Activated CD8-positive, alpha-beta memory T cell treated with anti-CD3 and anti-CD28 coated beads, Interleukin-2, amount 50 U/mL, for 4 hours (primary cell): Measurements from ENCODE around the gene CYP26B1.

Experiments
- DNase-seq: peaks from one replicate; pipeline ENCODE4 v3.0.0-alpha.2; 2020

Gene CYP26B1, protein sequence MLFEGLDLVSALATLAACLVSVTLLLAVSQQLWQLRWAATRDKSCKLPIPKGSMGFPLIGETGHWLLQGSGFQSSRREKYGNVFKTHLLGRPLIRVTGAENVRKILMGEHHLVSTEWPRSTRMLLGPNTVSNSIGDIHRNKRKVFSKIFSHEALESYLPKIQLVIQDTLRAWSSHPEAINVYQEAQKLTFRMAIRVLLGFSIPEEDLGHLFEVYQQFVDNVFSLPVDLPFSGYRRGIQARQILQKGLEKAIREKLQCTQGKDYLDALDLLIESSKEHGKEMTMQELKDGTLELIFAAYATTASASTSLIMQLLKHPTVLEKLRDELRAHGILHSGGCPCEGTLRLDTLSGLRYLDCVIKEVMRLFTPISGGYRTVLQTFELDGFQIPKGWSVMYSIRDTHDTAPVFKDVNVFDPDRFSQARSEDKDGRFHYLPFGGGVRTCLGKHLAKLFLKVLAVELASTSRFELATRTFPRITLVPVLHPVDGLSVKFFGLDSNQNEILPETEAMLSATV

DNA sequence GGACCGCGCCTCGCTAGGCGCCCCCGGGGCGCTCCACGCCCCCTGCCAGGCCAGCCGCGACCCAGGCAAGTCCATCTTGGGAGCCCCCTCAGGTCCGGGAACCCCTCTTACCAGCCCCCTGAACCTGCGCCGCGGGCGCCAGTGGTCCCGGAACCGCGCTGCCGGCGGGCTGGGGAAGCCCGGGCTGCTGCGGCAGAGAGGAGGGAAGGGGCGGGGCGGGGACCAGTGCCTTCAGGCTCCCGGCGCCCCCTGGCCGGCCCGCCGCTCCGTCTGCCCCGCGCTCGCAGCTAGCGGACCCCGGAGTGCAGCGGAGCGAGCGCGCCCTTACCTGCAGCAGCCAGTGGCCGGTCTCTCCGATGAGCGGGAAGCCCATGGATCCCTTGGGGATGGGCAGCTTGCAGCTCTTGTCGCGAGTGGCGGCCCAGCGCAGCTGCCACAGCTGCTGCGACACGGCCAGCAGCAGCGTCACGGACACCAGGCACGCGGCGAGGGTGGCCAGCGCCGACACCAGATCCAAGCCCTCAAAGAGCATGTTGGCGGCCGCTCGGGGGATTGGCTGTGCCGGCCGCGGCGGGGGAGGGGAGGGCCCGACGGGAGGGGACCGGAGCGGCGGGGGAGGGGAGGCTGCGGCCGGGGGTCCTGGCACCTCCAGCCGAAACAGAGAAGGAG, at the start of gene CYP26B1:
TSS of gene CYP26B1 (minus strand) at position 560 of the 669 bp plus-strand sequence. CDS start at position 532, 28 bp downstream.
- DNase-seq = peak; percentile 16

DNA sequence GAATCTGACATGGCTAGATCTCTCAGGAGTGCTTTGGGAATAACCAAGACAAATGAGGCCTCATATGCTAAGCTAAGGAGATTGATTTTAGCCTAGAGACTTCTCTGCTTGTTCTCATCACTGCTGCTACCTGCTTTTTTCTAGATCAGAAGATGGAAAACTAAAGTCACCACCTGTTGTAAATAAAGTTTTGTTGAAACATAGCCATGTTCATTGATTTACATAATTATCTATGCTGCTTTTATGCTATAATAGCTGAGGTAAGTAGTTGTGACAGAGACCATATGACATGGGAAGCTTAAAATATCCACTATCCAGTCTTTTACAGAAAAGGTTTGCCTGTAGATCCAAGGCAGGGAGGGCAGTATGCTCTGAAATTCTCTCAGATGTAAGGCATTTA, 46.1 kb upstream of the CYP26B1 start:
- DNase-seq = no peak

DNA sequence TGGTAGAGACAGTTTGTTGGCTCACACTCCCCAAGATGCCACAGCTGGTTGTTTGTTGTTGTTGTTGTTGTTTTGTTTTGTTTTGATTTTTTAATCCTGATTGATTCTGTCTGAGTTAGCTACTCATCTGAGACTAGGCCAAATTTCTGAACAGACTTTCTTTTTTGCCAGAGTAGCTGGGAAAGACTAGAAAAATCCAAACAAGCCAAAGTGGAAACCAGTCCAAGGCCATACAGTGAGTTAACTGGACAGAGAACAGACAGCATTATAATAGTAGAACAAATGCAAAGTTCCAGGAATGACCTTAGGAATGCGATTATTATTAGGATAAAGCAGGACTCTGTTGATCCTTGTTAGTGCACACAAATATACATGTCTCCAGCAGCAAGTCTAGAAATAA, 43.8 kb upstream of the CYP26B1 start:
- no peak for DNase-seq

DNA sequence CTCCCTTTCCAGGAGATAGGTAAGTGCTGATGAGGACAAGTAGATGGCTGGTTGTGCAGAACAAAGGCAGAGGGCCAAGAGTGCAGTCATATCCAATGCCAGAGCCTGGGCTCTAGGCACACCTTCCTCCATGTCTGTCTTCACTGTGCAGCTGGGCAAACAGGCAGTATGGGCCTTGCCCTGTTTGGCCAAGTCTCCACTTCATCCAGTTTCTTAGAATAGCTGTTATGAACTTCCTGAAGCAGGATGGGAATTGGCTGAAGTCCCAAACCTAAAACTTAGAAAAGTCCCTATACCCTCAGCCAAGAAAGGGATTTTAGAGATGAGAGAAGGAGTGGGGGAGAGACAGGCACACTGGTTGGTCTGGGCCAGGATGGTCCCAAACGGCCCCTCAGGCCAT, 37.5 kb upstream of the CYP26B1 start:
- no peak for DNase-seq

DNA sequence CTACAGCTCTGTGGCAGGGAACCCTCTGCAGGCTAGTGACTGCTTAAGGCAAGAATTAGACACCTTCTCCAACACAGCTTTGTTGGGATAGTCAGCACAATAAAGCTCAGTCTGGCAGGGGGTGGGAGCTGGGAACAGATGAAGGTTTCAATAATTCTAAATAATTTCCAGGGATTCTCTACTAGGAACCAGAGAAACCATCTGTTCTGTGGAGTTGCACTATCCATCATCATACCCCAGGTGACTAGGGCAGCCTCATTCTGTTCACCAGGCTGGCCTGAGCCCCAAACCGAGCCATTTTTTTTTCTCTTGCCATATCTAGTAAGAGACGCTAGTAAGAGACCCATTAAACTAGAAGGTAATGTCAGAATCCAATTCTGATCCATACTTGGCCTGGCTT, 35.8 kb upstream of the CYP26B1 start:
- DNase-seq = no peak

DNA sequence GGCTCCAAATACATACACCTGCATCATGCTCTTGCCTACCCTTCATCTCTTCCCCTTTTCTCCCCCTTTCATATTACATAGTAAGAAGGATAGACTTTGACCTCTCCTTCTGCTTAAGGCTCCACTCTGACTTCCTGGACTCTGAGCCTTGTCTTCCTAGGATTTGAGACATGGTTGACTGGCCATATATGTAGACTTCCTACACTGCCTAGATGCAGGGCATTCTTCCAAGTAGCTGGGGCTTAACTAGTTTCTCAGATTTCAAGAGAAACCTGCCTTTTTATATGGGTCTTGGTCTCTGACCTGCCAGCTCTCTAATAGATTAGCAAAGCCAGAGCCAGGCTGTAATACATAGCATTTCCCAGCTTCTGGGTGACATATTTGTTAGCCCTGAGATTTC, 35.4 kb upstream of the CYP26B1 start:
- no peak for DNase-seq

DNA sequence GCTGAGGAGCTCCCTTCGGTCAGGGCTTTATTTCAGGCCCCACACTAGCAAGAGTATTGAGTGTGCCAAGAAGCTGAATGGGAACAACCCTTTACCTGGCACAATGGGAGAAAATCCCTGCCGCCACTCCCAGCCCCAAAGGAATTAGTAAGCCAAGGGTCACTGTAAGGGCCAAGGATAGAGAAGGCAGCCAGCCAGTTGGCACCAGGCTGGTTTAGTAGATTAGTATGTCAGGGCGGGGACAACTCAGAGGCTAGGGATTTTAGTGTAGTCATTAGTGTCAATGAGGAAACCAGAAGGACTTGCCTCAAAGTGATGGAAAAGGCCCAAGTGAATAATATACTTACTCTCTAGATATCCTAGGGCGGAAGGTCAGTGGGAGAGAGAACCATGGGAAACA, 34.9 kb upstream of the CYP26B1 start:
- no peak for DNase-seq

DNA sequence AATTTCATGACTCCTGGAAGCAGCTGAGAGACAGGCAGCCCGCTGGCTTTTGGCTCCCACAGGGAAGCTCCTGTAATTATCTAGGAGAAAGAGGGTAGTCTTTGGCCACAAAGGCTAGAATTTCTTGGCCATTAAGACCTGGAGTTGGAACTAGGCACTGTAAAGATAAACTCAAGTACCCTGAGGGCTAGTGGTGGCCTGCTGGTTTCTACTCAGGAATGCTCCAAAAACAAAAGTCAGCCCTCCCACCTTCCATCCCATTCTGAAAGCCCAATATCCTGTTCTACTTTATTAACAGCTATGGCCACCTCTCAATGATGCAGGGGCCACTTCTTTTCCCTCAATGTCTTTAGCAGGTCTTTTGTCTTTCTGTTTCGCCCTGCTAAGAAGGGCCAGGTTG, 34.0 kb upstream of the CYP26B1 start:
- DNase-seq = no peak

DNA sequence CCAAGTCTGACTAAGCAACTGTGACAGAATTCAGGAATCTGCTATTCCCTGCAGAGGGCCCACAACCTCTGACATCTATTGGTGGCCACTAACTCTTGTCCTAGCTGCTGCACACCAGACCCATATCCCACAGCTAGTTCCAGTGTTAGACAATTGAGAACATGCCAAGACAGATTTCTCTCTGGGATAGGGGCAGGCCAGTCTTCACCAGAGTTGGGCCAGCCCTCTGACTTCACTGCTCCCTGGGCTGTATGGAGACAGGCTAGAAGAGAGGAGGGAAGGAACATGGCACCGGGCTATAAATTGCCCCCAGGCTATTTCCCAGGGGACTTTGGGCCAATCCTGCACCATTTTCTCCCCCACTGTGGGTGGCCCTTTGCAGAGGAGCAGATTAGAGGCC, 32.7 kb upstream of the CYP26B1 start:
- DNase-seq = no peak

DNA sequence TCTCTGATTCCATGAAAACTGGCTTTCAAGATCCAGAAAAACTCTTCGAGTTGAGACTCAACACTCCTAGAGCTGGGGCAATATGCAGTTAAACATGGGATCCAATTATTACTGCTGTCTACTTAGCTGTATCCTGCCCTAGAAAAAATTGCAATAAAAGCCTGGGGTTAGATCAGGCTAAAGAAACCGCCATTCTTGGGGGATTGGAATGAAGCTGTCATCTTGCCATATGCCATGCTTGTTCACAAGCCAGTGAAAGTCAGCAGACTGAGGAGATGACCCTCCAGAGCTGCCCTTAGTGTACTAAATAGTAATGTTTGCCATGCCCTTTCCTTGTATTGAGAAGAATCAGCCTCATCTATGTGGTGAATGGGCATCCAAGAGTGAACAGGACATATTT, 30.9 kb upstream of the CYP26B1 start:
- no peak for DNase-seq

DNA sequence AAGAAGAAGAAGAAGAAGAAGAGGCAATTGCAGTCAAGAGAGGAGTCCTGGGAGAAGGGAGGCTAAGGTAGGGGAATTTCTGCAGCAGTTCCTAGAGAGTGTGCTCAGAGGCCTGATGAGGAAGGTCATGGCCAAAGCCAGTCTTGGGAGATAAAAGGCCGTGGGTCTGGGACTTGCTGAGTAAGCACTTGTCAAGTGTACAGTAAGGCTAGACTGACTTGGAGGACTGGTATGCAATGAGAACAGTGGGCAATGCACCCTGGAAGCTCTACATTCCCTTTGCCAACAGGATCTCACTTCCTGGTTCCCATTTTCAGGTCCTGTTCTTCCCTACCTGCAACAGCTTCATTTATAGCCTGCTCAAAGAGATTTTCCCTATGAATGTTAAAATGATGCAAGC, 28.6 kb upstream of the CYP26B1 start:
- no peak for DNase-seq

DNA sequence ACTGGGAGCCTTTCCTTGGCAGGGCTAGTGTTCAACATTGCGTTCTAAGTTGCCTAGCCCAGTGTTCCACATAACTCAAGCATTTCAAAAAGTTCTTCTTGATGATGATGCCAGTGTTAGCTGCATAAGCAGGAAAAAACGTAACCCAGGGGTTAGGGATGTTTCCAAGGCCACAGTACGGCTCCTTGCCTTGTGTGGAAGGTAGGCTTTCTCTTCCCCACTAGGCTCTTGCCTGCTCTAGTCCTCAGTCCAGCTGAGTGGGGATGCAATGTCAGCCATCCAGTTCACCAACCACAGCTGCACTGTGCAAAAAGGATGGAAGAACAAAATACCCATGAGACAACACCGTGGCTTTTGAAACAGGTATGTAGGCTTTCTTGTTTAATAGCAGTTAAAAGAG, 28.0 kb upstream of the CYP26B1 start:
- no peak for DNase-seq

DNA sequence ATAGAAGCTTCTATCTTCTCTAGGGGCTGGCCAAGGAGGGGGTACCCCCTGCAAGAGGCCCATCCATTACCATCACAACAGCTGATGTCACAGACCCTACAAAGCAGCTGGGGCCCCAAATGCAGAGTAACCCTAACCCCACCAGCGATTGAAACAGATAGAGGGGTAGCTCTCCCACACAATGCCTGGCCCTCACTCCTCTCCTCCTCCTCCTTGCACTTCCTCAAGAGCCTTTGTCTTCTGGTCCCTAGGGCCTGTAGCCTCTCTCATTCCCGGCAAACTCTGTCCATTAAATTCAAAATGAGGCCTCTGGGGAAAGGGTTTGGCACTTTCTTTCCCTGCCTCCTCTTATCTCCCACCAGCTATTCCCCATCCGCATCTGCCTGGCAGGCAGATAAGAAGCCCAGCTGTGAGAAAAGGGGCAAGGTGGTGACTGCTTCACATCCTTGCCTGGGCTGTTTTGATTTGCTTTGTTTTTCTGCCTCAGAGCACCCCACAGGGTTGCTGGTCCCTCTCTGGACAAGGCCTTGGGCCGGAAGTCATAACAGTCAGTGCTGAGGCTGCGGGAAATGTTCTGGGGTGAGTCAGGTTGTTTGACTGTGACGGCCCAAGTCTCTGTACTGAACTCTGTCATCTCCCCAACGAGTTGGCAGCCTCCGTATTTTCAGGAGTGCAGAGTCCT, 26.1 kb upstream of the CYP26B1 start:
- no peak for DNase-seq

DNA sequence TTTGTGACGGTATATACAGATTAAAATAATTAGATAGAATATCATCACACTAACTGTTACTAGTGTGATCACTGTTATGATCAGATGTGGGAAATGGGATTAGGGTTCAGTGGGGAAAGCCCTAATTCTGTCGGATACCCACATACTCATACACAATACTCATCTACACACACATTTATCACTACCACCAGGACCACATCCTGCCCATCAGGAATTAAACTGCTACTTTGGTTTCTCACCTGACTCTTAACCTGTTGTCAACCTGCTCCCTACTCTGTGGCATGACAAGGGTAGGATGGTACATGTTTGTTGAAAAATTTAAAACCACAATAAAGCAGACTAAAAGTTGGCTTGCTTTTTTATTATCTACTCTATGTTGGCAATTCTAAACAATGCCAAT, 24.8 kb upstream of the CYP26B1 start:
- no peak for DNase-seq

DNA sequence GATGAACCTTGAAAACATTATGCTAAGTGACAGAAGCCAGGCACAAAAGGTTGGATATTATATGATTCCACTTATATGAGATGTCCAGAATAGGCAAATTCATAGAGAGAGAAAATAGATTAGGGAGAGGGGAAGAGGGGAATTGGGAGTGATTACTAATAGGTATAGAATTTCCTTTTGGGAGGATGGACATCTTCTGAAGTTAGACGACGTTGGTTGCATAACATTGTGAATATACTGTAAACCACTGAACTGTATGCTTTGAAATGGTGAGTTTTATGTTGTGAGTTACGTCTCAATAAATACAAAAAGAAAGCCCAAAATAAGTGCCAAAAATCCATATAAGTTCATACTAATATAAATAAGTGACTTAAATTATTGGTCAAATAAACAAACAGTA, 18.6 kb upstream of the CYP26B1 start:
- DNase-seq = no peak

DNA sequence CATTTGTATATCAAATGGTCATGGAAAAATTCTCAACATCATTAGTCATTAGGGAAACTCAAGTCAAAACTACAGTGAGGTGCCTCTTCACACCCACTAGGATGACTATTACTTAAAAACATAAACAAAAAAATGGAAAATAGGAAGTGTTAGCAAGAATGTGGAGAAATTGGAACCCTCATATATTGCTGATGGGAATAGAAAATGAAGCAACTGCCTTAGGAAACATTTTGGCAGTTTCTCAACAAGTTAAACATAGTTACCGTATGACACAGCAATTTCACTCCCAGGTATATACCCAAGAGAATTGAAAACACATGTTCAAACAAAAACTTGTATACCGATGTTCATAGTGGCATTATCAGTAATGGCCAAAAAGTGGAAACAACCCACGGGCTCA, 18.1 kb upstream of the CYP26B1 start:
- no peak for DNase-seq

DNA sequence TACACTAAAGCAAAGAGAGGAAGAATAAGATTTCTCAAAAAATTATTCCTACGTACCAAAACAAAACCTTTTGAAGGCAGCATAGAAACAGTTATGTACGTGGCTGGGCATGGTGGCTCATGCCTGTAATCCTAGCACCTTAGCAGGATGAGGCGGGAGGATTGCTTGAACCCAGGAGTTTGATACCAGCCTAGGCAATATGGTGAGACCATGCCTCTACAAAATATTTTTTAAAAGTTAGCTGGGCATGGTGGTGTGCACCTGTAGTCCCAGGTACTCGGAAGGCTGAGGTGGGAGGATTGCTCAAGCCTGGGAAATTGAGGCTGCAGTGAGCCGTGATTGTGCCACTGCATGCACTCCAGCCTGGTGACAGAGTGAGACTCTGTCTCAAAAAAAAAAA, 14.9 kb upstream of the CYP26B1 start:
- DNase-seq = no peak

DNA sequence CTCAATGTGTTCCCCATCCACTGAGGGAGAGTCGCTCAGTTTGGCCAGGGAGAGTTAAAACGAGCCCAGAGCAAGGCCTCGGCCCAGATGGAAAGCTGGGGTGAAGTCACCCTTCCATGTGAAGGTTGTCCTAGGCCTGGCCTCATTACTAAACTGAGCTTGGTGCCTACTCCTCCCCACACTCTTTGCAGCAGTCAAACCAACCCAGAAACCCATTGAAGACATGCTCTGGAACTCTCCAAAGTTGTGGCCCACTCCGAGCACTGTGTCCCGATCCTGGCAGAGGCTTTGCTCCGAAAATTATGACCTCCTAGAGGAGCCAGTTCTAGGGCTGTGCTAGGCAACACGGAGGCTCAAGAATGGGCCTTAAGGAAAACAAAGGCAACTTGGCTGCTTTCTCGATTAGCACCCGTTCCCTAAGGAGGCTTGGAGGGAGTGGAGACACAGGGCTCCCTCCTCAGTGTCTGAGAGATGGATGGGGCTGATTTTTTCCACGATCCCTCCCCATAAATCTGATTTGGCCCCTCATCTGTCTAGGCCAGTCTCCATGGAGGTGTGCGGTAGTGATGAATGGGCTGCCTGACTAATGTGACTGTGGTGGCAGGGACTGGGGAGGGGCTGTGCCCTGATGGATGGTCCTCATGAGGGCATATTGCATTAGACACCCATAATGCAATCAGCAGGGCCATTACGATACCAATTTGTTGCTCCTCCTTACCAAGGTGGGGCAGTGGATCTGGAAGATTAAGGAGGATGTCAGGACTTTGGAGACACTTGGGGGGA, 11.7 kb upstream of the CYP26B1 start:
- no peak for DNase-seq

DNA sequence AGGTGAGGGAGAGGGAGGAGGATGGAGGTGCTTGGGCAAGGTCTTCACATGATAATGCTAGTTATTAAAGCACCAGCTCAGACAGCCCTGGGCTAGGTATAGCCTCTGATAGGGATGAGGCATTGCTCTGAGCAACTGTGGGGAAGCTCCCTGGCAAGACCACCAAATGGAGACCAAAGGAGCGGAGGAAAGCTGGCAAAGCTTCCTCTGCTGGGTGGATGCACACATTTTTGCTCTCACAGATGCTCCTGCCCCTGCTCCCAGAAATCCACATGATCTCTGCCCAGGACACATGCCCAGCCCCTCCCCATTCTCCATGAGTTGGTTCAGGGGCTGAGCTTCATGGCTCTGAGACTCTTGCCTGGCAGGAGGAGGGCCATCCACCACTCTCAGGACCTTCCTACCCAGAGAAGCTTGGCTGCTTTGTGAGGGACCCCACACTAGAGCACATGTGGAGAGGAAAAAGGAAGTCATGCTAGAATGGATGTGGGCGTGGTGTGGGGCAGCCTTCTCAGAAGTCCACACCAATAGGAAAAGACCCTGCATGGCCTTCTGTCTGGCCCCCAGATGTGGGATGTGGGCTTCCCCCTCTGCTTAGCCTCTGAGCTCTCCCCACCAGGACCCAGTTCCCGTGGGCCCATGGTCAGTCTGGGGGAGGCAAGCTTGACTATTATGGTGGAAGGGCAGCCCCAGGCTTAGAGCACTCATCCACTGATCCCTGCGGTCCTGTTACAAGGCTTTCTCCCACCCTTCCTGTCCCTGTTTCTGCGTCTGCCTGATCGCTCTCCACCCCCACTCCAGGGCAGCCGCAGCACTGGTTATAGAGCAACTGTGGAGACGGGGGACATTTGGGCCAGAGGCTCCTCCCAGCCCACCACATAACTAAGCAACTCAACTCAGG, 10.5 kb upstream of the CYP26B1 start:
- DNase-seq = no peak

DNA sequence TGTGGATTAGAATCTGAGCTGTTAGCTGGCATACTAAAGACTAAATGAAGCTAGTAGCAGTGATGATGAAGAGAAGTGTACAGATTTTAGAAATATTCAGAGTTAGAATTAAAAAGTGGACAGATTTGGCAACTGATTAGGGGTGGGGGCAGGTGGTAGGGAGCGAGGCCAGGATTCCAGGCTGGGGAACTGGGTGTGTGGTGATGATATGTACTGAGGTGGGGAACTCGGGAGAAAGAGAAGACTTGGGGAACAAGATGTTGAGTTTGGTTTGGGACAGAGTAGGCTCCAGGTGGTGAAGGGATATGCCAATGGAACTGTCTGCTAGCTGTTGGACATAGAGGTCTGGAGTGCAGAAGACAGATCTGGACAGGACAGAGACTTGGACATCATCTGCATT, 9.2 kb upstream of the CYP26B1 start:
- DNase-seq = no peak

DNA sequence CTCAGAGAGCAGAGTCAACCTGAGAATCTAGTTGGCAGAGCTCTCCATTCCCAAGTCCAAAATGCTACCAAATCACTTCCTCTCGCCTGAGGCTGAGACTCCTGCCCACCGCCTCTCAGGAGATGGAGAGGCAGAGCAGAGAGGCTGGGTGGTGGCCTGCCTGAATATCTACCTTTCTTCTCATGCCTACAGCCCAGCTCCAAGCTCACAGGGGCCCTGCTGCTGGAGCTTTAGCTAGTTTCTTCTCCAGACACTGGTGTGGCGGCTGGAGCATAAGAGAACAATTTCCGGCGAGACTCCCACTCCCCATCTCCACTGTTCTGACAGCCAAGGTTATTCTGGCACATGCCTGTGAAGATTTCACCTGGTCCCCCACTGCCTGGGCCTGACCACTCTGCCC, 8.1 kb upstream of the CYP26B1 start:
- DNase-seq = no peak

DNA sequence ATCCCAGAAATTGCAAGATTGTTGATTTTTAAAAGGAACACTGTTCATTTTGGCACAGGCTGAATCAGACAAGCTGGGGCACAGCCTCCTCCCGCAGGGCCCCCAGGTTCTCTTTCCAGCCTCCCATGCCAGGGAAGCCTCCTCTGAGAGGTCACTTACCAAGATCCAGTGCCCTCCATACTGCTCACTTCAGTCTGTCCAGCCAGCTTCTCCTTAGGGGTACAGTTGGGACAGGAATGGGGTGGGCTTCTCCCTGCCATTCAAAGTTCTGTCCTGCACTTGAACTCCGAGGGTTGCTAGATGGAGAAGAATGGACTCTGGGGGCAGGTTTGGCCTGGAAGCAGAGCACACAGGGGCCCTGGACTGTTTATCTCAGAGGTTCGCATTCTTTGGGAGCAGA, 7.5 kb upstream of the CYP26B1 start:
- DNase-seq = no peak
